GM19239 (cell line): Measurements from ENCODE around the gene CTNND2.
"Not testable (repeated sequence)": the region's sequence is repeated elsewhere in the genome, so short reads cannot be mapped to it uniquely, and the experiment has no call there.

Experiments used
- DNase-seq: peaks from one replicate; pipeline ENCODE4 v3.0.0; 2011; ENCODE audit warnings: low spot score; ENCODE audit not compliant: insufficient read length
- FAIRE-seq: peaks from 2 replicates; lab custom pipeline; 2011; peaks lifted over from hg19 to GRCh38; lab: Jason Lieb, UNC

CTNND2 gene

GRCh38 chr5:11415751-11416150 is 488.5 kb downstream of the CTNND2 start:
- DNase-seq (no peak), FAIRE-seq (no peak)

- not testable (repeated sequence) for FAIRE-seq, DNase-seq
These were observed 489.5 kb downstream of the CTNND2 start for GRCh38 chr5:11414732-11415131.

GRCh38 chr5:11411621-11412020 is 492.6 kb downstream of the CTNND2 start:
- FAIRE-seq (no peak), DNase-seq (no peak)

GRCh38 chr5:11407556-11408145 is 496.6 kb downstream of the CTNND2 start:
- FAIRE-seq, result no peak
- no peak for DNase-seq

GRCh38 chr5:11400316-11400715 is 503.9 kb downstream of the CTNND2 start:
- DNase-seq (no peak), FAIRE-seq (no peak)

GRCh38 chr5:11398728-11399127 is 505.5 kb downstream of the CTNND2 start:
- FAIRE-seq, result no peak
- no peak for DNase-seq

GRCh38 chr5:11397549-11397948 is 506.7 kb downstream of the CTNND2 start:
- no peak for DNase-seq
- FAIRE-seq, result no peak

- no peak for DNase-seq
- no peak for FAIRE-seq
These were observed 507.3 kb downstream of the CTNND2 start for GRCh38 chr5:11396917-11397316.

- FAIRE-seq (no peak), DNase-seq (no peak)
These were observed 509.3 kb downstream of the CTNND2 start for GRCh38 chr5:11394933-11395332.

- no peak for FAIRE-seq
- DNase-seq, result no peak
These were observed 513.9 kb downstream of the CTNND2 start for GRCh38 chr5:11390291-11390767.

GRCh38 chr5:11387382-11387781 is 516.9 kb downstream of the CTNND2 start:
- FAIRE-seq, result no peak
- no peak for DNase-seq

GRCh38 chr5:11386398-11386797 is 517.8 kb downstream of the CTNND2 start:
- no peak for FAIRE-seq
- DNase-seq, result no peak

- FAIRE-seq (no peak), DNase-seq (no peak)
These were observed 518.3 kb downstream of the CTNND2 start for GRCh38 chr5:11385901-11386293.

- DNase-seq (no peak), FAIRE-seq (no peak)
These were observed 518.9 kb downstream of the CTNND2 start for GRCh38 chr5:11385251-11385900.

GRCh38 chr5:11384441-11385250 is 519.6 kb downstream of the CTNND2 start:
- DNase-seq (no peak), FAIRE-seq (no peak)

GRCh38 chr5:11383506-11384095 is 520.6 kb downstream of the CTNND2 start:
- DNase-seq (no peak), FAIRE-seq (no peak)

GRCh38 chr5:11378461-11378860 is 525.8 kb downstream of the CTNND2 start:
- FAIRE-seq (no peak), DNase-seq (no peak)

GRCh38 chr5:11377896-11378295 is 526.4 kb downstream of the CTNND2 start:
- FAIRE-seq (no peak), DNase-seq (no peak)

- no peak for DNase-seq
- FAIRE-seq, result no peak
These were observed 532.1 kb downstream of the CTNND2 start for GRCh38 chr5:11372191-11372590.

GRCh38 chr5:11371021-11371420 is 533.2 kb downstream of the CTNND2 start:
- DNase-seq, result no peak
- no peak for FAIRE-seq

- DNase-seq (no peak), FAIRE-seq (no peak)
These were observed 539.7 kb downstream of the CTNND2 start for GRCh38 chr5:11364531-11364930.
